Transverse colon (tissue), 4 donors: ENCODE data around the gene KRT71. TPM values are rescaled to one million over a fixed set of nuclear protein-coding genes. Genes with fewer than 3 reads are reported as not detected.

Experiments used
- DNase-seq: peaks from one replicate; pipeline ENCODE4 v3.0.0-alpha.2; 2019
- H3K27ac ChIP-seq, 4 donors: fragments of 200-600 bp; sonication (generic); 2 replicates each; pipeline ENCODE4 v1.5.1; 2016 to 2018; ENCODE audit warnings: inconsistent platforms in 4 of 4
- H3K27me3 ChIP-seq: fragments of 200-600 bp; sonication (generic); 2 replicates; pipeline ENCODE4 v1.5.1; 2017; ENCODE audit warnings: inconsistent platforms
- H3K36me3 ChIP-seq, 4 donors: fragments of 200-600 bp; sonication (generic); 2 replicates each; pipeline ENCODE4 v1.5.1; 2017 to 2019; ENCODE audit warnings: inconsistent platforms in 4 of 4
- H3K4me1 ChIP-seq, 4 donors: fragments of 200-600 bp; sonication (generic); 2 replicates each; pipeline ENCODE4 v1.5.1; 2017 to 2020; ENCODE audit warnings: inconsistent platforms in 4 of 4
- H3K4me3 ChIP-seq, 4 donors: fragments of 200-600 bp; sonication (generic); 1 replicate in 1 of 4; 2 replicates in 3 of 4; pipeline versions ENCODE4 v1.5.1 to v1.6.1; 2017 to 2019; ENCODE audit warnings: inconsistent platforms in 4 of 4
- H3K9me3 ChIP-seq, 2 donors: fragments of 200-600 bp; sonication (generic); 2 replicates each; pipeline ENCODE4 v1.5.1; 2017 to 2019; ENCODE audit warnings: inconsistent platforms in 2 of 2
- EP300 ChIP-seq: sonication (generic); formaldehyde crosslinking; IDR thresholded peaks from one replicate; pipeline ENCODE4 v1.6.1; 2017; ENCODE audit warnings: antibody characterized with exemption, low read depth
- POLR2A ChIP-seq: fragments of 450-650 bp; IDR thresholded peaks from one replicate; pipeline ENCODE4 v1.6.1; 2016; ENCODE audit warnings: antibody characterized with exemption, mild to moderate bottlenecking, moderate library complexity
- POLR2AphosphoS5 ChIP-seq, 3 donors: sonication (generic); formaldehyde crosslinking; IDR thresholded peaks; one replicate each; pipeline ENCODE4 v1.6.1; 2016; ENCODE audit warnings: antibody characterized with exemption in 3 of 3
- WGBS, 2 donors: methylation state at CpG; one replicate each; pipeline ENCODE4 v1.1.5; 2018; ENCODE audit warnings: low coverage in 1 of 2; 5-methylcytosine and 5-hydroxymethylcytosine counted together
- in situ Hi-C, 4 donors: fragments of 200-750 bp; cut with MboI; loops; one replicate each; pipeline versions ENCODE4 v1.15.0 to v1.15.1; 2017; ENCODE audit warnings: low sequenced_read_pairs in 3 of 4, low pct_ligation_motif_present in 1 of 4, low pct_unique_long_range_greater_than_20kb in 1 of 4
- intact Hi-C: fragments of 100-400 bp; cut with DNase I; formaldehyde crosslinking; loops from one replicate; pipeline ENCODE4 v1.15.1; 2023; ENCODE audit warnings: low total_unique reads
- total RNA-seq, 4 donors: library from RNA; depleted of rRNA; stranded (reverse); fragments of >200 nt; gene quantifications; one replicate each; pipeline ENCODE4 v1.1.0, GENCODE V29; 2016
- TF ChIP-seq, protein P1 (sequence below), 5 experiments: fragments of 200-600 bp in 3 of 5; fragments of 450-650 bp in 2 of 5; sonication (generic) in 3 of 5; IDR thresholded peaks; 1 replicate in 2 of 5; 2 replicates in 3 of 5; pipeline ENCODE4 v1.5.1; 2016 to 2017; ENCODE audit warnings: antibody characterized with exemption in 5 of 5, inconsistent platforms in 3 of 5, mild to moderate bottlenecking in 2 of 5, moderate library complexity in 1 of 5

The KRT71 gene
- total RNA-seq, 4 donors from 2014 or later: not detected

DNA sequence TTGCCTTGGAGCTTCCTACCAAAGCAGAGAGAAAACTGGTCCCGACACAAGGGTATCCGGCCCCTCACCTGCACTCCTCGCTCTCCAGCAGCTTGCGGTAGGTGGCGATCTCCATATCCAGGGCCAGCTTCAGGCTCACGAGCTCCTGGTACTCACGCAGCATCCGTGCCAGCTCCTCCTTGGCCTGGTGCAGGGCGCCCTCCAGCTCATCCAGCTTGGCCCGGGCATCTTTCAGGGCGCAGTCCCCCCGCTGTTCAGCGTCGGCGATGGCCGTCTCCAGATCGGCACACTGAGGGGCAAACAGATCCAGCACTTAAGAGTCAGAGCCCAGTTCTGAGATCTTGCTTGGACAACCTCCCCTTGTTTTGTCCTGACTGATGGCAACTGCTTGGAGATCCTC, 34.6 kb upstream of the KRT71 start:
- intact Hi-C loops (no loop called here), in situ Hi-C loops (loop anchor here (5.0 to 25.0 kb wide), 6 partner anchors 287 to 400 kb away; no protein-coding TSS in a partner anchor)

DNA sequence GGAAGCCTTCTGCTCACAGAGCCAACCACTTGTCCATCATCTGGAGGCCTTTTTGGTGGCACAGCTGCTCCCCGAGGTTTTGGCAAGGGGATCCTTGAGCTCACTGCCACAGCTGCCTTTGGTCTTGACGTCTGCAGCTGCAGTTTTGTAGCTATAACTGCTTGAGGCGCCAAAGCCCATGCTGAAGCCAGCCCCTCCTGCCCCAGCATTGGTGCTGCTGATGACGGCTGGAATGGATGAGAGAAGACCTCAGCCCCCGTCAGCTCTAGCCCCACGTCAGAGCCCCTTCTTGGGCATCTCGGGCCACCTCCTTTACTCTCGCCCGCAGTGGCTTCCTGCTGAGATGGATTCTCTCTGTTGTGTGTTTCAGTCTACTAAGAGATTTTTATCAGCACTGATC, 33.0 kb upstream of the KRT71 start:
- Histone ChIP-seq H3K4me3 (no peak overlapping the region), H3K27ac (no peak overlapping the region), H3K9me3 (no peaks in the 10 kb centered on the region), H3K27me3 (no peaks in the 10 kb centered on the region), H3K4me1 (no peaks in the 10 kb centered on the region), H3K36me3 (no peaks in the 10 kb centered on the region)
- in situ Hi-C loops: loop anchor here (5.0 to 25.0 kb wide), 6 partner anchors 289 to 401 kb away; no protein-coding TSS in a partner anchor
- no peak for DNase-seq
- intact Hi-C loops: no loop called here
- 75% methylated on average over 9 of the region's 9 CpGs; no CpG with 5 or more reads in 1 of the 2 donors for WGBS, 2 donors
- TF ChIP-seq, protein P1, sequence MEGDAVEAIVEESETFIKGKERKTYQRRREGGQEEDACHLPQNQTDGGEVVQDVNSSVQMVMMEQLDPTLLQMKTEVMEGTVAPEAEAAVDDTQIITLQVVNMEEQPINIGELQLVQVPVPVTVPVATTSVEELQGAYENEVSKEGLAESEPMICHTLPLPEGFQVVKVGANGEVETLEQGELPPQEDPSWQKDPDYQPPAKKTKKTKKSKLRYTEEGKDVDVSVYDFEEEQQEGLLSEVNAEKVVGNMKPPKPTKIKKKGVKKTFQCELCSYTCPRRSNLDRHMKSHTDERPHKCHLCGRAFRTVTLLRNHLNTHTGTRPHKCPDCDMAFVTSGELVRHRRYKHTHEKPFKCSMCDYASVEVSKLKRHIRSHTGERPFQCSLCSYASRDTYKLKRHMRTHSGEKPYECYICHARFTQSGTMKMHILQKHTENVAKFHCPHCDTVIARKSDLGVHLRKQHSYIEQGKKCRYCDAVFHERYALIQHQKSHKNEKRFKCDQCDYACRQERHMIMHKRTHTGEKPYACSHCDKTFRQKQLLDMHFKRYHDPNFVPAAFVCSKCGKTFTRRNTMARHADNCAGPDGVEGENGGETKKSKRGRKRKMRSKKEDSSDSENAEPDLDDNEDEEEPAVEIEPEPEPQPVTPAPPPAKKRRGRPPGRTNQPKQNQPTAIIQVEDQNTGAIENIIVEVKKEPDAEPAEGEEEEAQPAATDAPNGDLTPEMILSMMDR (IDR thresholded peaks at IDR 0.05): no peak
- no peak for TF ChIP-seq EP300
- TF ChIP-seq POLR2A: no peak
- TF ChIP-seq POLR2AphosphoS5 (IDR thresholded peaks at IDR 0.05): no peak

More for the DNA sequence above, 34.6 kb upstream of the KRT71 start:
- H3K4me3 ChIP-seq: no peak overlapping the region
- no peaks in the 10 kb centered on the region for H3K36me3 ChIP-seq
- no peak overlapping the region for H3K27ac ChIP-seq
- WGBS, 2 donors: 91% methylated on average over 17 of the region's 17 CpGs; no CpG with 5 or more reads in 1 of the 2 donors
- H3K9me3 ChIP-seq: no peaks in the 10 kb centered on the region
- no peaks in the 10 kb centered on the region for H3K4me1 ChIP-seq
- TF ChIP-seq, protein P1 (IDR thresholded peaks at IDR 0.05): no peak
- TF ChIP-seq POLR2A (no peak), EP300 (no peak), POLR2AphosphoS5 (IDR thresholded peaks at IDR 0.05) (no peak)
- DNase-seq: no peak
- H3K27me3 ChIP-seq: no peaks in the 10 kb centered on the region

DNA sequence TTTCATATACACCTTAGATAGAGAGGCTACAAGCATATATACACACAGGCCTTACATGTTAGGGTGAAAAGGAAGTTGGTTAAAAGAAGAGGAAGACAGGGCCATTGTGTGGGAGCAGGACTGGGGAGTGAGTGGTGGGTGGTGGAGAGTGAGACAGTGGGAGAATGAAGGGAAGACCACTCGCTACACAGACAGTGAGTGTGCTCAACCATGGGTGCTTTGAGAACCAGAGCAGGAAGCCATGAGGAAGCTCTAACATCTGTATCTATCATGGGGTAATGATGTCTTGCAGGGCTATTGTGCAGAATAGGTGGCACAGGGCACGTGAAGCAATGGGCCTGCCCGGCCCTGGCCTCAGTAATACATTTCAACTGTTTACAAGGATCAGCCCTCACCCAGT, 32.1 kb upstream of the KRT71 start:
- in situ Hi-C loops: loop anchor here (5.0 to 25.0 kb wide), 6 partner anchors 290 to 402 kb away; no protein-coding TSS in a partner anchor
- no peak overlapping the region for H3K27ac ChIP-seq
- intact Hi-C loops: no loop called here
- H3K36me3 ChIP-seq: no peaks in the 10 kb centered on the region
- WGBS, 2 donors: 92% methylated on average over 3 of the region's 3 CpGs; no CpG with 5 or more reads in 1 of the 2 donors
- H3K4me1 ChIP-seq: no peaks in the 10 kb centered on the region
- H3K27me3 ChIP-seq: no peaks in the 10 kb centered on the region
- no peaks in the 10 kb centered on the region for H3K9me3 ChIP-seq
- TF ChIP-seq, protein P1 (IDR thresholded peaks at IDR 0.05): no peak
- no peak for DNase-seq
- H3K4me3 ChIP-seq: no peak overlapping the region

DNA sequence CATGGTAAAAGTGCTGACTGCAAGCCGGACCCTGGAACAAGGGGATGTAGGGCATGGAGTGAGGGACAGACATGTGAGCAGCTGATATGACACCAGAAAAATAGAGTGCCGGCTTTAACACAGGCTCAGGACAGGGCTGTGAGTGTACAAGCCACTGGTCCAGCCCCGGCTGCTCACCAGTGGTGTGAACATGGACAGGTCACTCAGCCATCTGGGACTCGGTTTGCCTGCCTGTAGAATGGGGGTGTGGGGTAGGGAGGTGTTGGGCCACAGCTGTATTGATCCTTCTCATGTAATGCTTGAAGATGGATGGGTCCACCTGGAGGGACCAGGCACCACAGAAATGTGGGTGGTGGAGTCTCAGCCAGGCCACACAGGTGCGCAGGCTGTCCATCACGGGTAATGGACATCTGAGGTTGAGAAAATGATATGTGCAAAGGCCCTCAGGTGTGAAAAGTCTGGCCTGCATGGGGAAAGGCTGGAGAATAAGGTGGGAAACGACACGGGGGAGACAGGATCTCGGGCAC, 31.3 kb upstream of the KRT71 start:
- TF ChIP-seq, protein P1 (IDR thresholded peaks at IDR 0.05): no peak
- no peak for TF ChIP-seq EP300
- no peak for TF ChIP-seq POLR2A
- no peak for TF ChIP-seq POLR2AphosphoS5 (IDR thresholded peaks at IDR 0.05)
- intact Hi-C loops: loop anchor here (5.0 kb wide), 1 partner anchor 288 kb away; no protein-coding TSS in a partner anchor
- in situ Hi-C loops: loop anchor here (5.0 to 25.0 kb wide), 6 partner anchors 291 to 403 kb away; no protein-coding TSS in a partner anchor
- Histone ChIP-seq H3K4me3 (no peak overlapping the region), H3K27ac (no peak overlapping the region), H3K4me1 (no peaks in the 10 kb centered on the region), H3K9me3 (no peaks in the 10 kb centered on the region), H3K27me3 (no peaks in the 10 kb centered on the region), H3K36me3 (no peaks in the 10 kb centered on the region)
- WGBS, 2 donors: 84% methylated on average over 9 of the region's 9 CpGs; no CpG with 5 or more reads in 1 of the 2 donors
- DNase-seq: no peak
